ENCODE data around the gene RNF115.
"Not testable (repeated sequence)": the region's sequence is repeated elsewhere in the genome, so short reads cannot be mapped to it uniquely, and the experiment has no call there.

The RNF115 gene

GRCh38 chr1:145771056-145771455 is 52.8 kb downstream of the RNF115 start:
- DNase-seq = no peak

DNA sequence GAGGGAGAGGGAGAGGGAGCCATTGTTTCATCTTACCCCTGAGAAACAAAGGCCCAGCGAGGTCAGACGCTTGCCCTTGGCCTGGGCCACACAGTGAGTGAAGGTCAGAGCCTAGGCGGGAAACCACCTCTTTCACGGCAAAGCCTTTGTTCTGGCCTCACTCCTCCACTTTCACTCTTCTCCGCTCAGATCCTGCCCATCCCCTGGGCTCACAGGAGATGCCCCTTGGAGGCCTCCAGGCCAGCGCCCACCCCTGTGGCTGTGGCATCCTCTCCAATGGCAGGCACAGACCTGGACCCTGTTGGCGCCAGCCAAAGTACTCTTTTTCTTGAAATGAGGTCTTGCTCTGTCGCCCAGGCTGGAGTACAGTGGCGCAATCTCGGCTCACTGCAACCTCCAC is 55.9 kb downstream of the RNF115 start:
- not testable (repeated sequence) for DNase-seq

DNA sequence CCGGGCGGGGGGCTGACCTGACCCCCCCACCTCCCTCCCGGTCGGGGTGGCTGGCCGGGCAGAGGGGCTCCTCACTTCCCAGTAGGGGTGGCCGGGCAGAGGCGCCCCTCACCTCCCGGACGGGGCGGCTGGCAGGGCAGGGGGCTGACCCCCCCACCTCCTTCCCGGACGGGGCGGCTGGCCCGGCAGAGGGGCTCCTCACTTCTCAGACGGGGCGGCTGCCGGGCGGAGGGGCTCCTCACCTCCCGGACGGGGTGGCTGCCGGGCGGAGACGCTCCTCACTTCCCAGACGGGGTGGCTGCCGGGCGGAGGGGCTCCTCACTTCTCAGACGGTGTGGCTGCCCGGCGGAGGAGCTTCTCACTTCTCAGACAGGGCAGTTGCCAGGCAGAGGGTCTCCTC is 57.0 kb downstream of the RNF115 start:
- DNase-seq = not testable (repeated sequence)

- DNase-seq = not testable (repeated sequence)
Observed at GRCh38 chr1:145765585-145766360, 58.1 kb downstream of the RNF115 start.

DNA sequence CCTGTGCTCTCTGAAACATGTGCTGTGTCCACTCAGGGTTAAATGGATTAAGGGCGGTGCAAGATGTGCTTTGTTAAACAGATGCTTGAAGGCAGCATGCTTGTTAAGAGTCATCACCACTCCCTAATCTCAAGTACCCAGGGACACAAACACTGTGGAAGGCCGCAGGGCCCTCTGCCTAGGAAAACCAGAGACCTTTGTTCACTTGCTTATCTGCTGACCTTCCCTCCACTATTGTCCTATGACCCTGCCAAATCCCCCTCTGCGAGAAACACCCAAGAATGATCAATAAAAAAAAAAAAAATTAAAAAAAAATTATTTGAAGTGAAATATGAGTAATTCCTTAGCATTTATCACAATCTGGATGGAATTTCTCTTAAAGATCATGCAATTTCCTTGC is 58.8 kb downstream of the RNF115 start:
- DNase-seq = not testable (repeated sequence)

- not testable (repeated sequence) for DNase-seq
Observed at GRCh38 chr1:145764231-145764940, 59.5 kb downstream of the RNF115 start.

DNA sequence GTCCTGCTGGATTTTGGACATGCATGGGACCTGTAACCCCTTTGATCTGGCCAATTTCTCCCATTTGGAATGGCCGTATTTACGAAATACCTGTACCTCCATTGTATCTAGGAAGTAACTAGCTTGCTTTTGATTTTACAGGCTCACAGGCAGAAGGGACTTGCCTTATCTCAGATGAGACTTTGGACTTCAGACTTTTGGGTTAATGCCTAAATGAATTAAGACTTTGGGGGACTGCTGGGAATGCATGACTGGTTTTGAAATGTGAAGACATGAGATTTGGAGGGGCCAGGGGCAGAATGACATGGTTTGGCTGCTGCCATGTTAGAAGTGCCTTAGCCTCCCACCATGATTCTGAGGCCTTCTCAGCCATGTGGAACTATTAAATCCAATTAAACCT is 61.9 kb downstream of the RNF115 start:
- not testable (repeated sequence) for DNase-seq

DNA sequence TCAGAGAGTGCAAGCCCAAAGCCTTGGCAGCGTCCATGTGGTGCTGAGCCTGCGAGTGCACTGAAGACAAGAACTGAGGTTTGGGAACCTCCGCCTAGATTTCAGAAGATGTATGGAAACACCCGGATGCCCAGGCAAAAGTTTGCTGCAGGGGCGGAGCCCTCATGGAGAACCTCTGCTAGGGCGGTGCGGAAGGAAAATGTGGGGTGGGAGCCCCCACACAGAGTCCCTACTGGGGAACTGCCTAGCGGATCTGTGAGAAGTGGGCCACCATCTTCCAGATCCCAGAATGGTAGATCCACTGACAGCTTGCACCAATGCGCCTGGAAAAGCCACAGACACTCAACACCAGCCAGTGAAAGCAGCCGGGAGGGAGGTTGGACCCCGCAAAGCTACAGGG is 62.4 kb downstream of the RNF115 start:
- not testable (repeated sequence) for DNase-seq

GRCh38 chr1:145760395-145760949 is 63.4 kb downstream of the RNF115 start:
- not testable (repeated sequence) for DNase-seq

DNA sequence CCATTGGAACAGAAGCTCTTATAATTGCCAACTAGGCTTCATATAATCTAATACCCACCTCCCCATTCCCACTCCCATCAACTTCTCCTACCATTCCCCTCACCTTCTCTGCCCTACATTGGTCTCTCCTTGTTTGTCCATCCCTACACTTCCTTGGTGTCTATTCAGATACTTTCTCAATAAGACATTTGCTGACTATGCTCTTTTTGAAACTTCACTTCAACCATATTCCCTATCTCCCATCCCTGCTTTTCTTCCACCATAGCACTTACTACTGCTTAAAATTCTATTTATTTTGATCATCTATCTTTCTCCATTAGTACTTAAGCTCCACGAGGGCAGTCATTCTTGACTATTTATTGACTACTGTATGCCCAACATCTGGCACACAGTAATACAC is 64.2 kb downstream of the RNF115 start:
- no peak for DNase-seq

DNA sequence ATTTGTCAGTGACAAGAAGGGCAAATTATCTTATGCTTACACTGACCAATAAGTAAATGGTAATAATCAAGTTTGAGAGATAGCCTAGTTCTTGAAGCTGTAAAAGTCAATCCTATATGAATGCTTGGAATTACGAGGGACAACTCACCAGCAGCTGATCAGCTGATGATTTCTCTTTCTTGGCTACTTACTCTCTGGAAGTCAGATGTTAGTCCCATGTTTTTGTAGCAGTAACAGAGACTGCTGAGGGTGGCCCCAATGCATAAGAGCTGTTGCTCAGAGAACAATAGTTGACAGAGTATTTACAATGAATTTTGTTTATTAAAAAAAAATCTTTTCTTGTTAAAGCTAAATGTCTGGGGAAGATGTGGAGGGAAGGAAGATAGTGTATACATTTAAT is 65.3 kb downstream of the RNF115 start:
- DNase-seq = no peak

DNA sequence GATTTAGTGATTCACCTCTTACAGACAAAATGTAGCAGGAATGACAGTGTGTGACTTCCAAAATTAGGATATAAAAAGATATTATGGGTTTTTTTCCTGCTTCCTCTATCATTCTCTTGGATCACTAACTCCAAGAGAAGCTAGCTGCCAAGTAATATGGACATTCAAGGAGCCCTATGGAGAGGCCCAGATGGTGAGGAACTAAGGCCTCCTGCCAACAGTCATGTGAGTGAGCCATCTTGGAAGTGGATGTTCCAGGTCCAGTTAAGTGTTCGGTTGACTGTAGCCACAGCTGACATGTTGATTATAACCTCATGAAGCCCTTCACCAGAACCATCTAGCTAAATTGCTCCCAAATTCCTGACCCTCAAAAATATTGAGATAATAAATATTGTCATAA is 65.8 kb downstream of the RNF115 start:
- no peak for DNase-seq

DNA sequence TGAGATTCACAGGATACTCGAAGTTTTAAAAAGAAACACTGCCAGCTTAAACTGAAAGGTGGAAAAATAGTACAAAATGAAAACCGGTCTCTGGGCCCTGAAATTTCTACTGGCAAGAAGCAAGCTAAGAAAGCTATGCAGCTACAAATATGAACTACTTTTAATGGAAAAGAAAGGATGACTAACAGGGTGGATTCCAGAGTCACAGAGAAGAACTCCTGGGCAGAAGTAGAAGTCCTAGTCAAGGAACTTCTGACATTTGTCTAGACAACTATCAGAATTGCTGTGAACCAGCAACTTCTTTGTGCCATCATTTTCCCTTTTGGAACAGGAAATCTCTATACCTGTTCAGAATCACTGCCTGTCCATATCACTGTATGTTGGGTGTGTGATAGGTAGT is 66.5 kb downstream of the RNF115 start:
- no peak for DNase-seq

DNA sequence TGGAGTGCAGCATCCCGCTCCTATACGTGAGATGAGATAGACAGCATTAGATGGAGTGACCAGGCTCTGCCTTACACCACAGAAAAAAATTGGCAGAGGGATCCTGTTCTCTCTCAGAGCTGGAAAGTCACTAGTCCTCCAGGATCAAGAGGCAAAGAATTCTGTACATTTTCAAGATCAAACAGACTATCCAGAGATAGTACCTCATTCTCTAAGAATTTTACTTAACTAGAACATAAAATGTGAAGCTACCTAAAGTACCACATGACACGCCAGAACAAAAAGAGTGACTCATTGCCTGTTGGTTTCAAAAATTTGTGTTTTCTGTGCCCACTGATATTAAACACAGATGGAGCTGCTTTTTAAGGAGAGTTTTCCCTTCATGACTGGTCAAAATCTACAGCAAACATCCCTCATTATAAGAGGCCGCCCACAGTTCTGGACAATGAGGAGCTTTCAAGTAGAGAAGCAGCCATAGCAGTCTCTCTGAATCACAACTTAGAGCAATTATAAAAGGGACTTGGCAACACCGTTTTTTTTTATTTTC is 72.3 kb downstream of the RNF115 start:
- no peak for DNase-seq

DNA sequence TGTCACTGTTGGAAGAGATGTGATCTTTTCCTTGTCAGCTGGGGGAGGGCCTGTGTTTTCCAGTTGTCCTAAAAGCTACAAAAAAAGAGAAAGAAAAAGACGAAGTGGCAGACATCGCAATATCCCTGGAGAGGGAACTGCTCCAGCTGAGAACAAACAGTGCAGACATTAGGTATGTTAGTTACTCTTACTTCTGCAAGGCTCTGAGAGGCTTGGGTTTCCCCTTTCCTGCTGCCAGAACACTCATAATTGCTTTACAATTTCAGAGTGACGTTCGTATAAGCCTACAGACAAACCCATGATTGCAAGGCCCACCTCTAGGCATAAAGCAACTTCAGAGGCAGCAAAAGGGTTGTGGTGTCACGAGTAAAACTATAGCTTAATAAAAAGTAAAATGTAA is 73.5 kb downstream of the RNF115 start:
- DNase-seq = no peak

DNA sequence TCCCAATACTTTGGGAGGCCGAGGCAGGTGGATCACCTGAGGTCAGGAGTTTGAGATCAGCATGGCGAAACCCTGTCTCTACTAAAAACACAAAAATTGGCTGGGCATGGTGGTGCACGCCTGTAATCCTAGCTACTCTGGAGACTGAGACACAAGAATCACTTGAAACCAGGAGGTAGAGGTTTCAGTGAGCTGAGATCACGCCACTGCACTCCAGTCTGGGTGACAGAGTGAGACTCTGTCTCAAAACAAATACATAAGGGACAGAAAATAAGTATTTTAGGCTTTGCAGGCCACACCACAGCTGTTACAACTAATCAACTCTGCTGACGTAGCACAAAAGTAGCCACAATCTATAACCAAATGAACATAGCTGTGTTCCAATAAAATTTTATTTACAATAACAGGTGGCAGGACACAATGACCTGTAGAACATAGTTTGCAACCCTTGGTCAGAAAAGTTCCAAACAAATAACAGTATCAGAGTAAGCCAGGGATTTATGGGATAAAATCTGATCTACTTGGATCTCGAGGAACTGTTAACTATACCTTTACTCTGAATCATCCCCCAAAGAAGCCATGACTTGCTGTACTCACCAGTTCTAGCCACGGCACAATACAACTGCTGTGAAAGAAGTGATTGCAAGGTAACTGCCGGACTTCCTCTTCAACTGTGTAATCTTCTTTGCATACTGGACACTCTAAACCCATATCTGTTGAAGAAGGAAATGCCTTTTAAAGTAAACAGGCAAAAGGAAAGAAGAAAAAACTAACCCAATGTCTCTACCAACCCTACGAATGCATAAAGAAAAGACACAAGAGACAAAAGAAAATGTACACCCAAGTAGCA is 76.3 kb downstream of the RNF115 start:
- no peak for DNase-seq

- no peak for DNase-seq
Observed at GRCh38 chr1:145740269-145740668, 83.6 kb downstream of the RNF115 start.

- DNase-seq = no peak
Observed at GRCh38 chr1:145736191-145736590, 87.7 kb downstream of the RNF115 start.

- DNase-seq = no peak
Observed at GRCh38 chr1:145730900-145731299, 93.0 kb downstream of the RNF115 start.

DNA sequence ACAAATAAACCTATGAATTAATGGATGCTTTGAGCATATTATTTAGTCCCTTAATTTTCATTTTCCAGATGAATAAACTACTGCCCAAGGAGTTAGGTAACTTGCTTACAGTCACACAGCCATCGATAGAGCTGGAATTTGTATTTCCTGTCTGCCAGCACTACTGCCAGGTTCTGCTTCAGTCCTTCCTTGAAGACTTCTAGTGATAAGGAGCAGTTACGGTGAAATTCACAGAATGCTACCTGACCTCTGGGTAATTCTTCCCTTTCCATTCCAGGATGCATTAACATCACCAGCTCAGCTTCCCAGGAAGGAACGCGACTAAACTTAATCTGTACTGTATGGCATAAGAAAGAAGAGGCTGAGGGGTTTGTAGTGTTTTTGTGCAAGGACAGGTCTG is 93.4 kb downstream of the RNF115 start:
- no peak for DNase-seq

GRCh38 chr1:145729666-145730436 is 94.0 kb downstream of the RNF115 start:
- DNase-seq = no peak

- DNase-seq = no peak
Observed at GRCh38 chr1:145729196-145729595, 94.7 kb downstream of the RNF115 start.
